GM12878 (cell line): Measurements from ENCODE around the gene STAG1. TPM values are rescaled to one million over a fixed set of nuclear protein-coding genes. Genes with fewer than 3 reads are reported as not detected.

ENCODE experiments used
- ATAC-seq: fragments of 200-7000 bp; cut with Tn5 transposase; 3 replicates; pipeline ENCODE4 v1.9.1; 2020; ENCODE audit warnings: mild to moderate bottlenecking, moderate library complexity
- BruUV-seq: library from RNA; stranded (reverse); fragments of 400-500 nt; replicated peaks from 2 replicates; lab custom pipeline; 2021; lab: Mats Ljungman, UMichigan
- CTCF ChIA-PET: fragments of 300-600 bp; sonication (Branson Sonifier 250); formaldehyde crosslinking; extraction: SDS; loops from one replicate; lab custom pipeline; 2021; ENCODE audit warnings: inconsistent platforms; lab: Yijun Ruan, JAX
- POLR2A ChIA-PET: fragments of 350-600 bp; formaldehyde crosslinking; extraction: SDS; loops from one replicate; lab custom pipeline; 2021; ENCODE audit warnings: inconsistent platforms; lab: Charles Lee
- RAD21 ChIA-PET: fragments of 300-600 bp; sonication (Branson Sonifier 250); formaldehyde crosslinking; loops from one replicate; lab custom pipeline; 2023; ENCODE audit warnings: antibody characterized with exemption; ENCODE audit not compliant: unreplicated experiment; lab: Charles Lee
- SMC1A ChIA-PET: fragments of 300-600 bp; sonication (Branson Sonifier 250); formaldehyde crosslinking; loops from one replicate; lab custom pipeline; 2023; ENCODE audit not compliant: unreplicated experiment, uncharacterized antibody; lab: Charles Lee
- DNase-seq: peaks from one replicate; pipeline ENCODE4 v3.0.0-alpha.2; 2011; ENCODE audit warnings: low read depth, low spot score
- FAIRE-seq: peaks from 3 replicates; lab custom pipeline; 2011; peaks lifted over from hg19 to GRCh38; lab: Jason Lieb, UNC
- H2AFZ ChIP-seq: 2 replicates; pipeline ENCODE4 v1.6.0; 2011; ENCODE audit warnings: low read depth, low read length, control low read depth; ENCODE audit not compliant: control insufficient read depth
- H3K27ac ChIP-seq: 2 replicates; pipeline ENCODE4 v1.5.1; 2011; ENCODE audit warnings: control low read depth; ENCODE audit not compliant: control insufficient read depth, insufficient read depth
- H3K27me3 ChIP-seq, 2 experiments: replicated peaks in 1 of 2; 2 replicates each; pipeline versions ENCODE4 v1.6.0 to v1.6.1; 2011; ENCODE audit warnings: low read length in 1 of 2; ENCODE audit not compliant: control insufficient read depth in 2 of 2, insufficient read depth in 2 of 2
- H3K36me3 ChIP-seq, 2 experiments: 2 replicates each; pipeline ENCODE4 v1.5.1; 2011; ENCODE audit warnings: low read length in 1 of 2; ENCODE audit not compliant: control insufficient read depth in 2 of 2, insufficient read depth in 2 of 2
- H3K4me1 ChIP-seq: 2 replicates; pipeline ENCODE4 v1.6.1; 2011; ENCODE audit warnings: mild to moderate bottlenecking, low read length, moderate library complexity, mixed read lengths; ENCODE audit not compliant: control insufficient read depth, insufficient read depth
- H3K4me2 ChIP-seq: 2 replicates; pipeline ENCODE4 v1.6.0; 2011; ENCODE audit warnings: control low read depth; ENCODE audit not compliant: control insufficient read depth, insufficient read depth
- H3K4me3 ChIP-seq: fragments of 200-600 bp; sonication (generic); 2 replicates; pipeline ENCODE4 v1.5.1; 2016
- H3K79me2 ChIP-seq: 2 replicates; pipeline ENCODE4 v1.6.0; 2011; ENCODE audit warnings: low read length; ENCODE audit not compliant: control insufficient read depth, insufficient read depth
- H3K9ac ChIP-seq: 2 replicates; pipeline ENCODE4 v1.8.0; 2011; ENCODE audit warnings: low read length, control low read depth, mixed read lengths; ENCODE audit not compliant: control insufficient read depth, insufficient read depth
- H3K9me3 ChIP-seq: replicated peaks from 3 replicates; pipeline ENCODE4 v1.5.1; 2011; ENCODE audit warnings: mild to moderate bottlenecking, low read length; ENCODE audit not compliant: control insufficient read depth, insufficient read depth
- H4K20me1 ChIP-seq: 2 replicates; pipeline ENCODE4 v1.6.0; 2011; ENCODE audit not compliant: control insufficient read depth, insufficient read depth
- HDAC6 ChIP-seq: fragments of 200-600 bp; sonication (generic); IDR thresholded peaks from one replicate; pipeline ENCODE4 v1.8.0; 2017; ENCODE audit warnings: antibody characterized with exemption; ENCODE audit not compliant: unreplicated experiment
- JUNB ChIP-seq: IDR thresholded peaks from 2 replicates; pipeline ENCODE4 v1.6.1; 2016; ENCODE audit warnings: antibody characterized with exemption, mild to moderate bottlenecking
- NFIC ChIP-seq: IDR thresholded peaks from 2 replicates; pipeline ENCODE4 v1.6.1; 2012; ENCODE audit warnings: low read depth, mild to moderate bottlenecking, inconsistent platforms, low read length, moderate library complexity
- NR2C1 ChIP-seq: fragments of 450-650 bp; IDR thresholded peaks from 2 replicates; pipeline ENCODE4 v1.6.1; 2017; ENCODE audit warnings: antibody characterized with exemption, mild to moderate bottlenecking, moderate library complexity
- TCF3 ChIP-seq: IDR thresholded peaks from 2 replicates; pipeline ENCODE4 v1.6.1; 2012; ENCODE audit warnings: low read depth, mild to moderate bottlenecking, low read length, borderline replicate concordance; ENCODE audit not compliant: insufficient read depth
- ZBTB40 ChIP-seq: fragments of 450-650 bp; IDR thresholded peaks from 2 replicates; pipeline ENCODE4 v1.6.1; 2016; ENCODE audit warnings: mild to moderate bottlenecking, moderate library complexity, borderline replicate concordance
- ZNF274 ChIP-seq: IDR thresholded peaks from one replicate; pipeline ENCODE4 v1.8.0; 2011; ENCODE audit not compliant: insufficient read length, insufficient read depth
- WGBS: methylation state at CpG from one replicate; pipeline ENCODE4 v1.1.6; 2016; ENCODE audit warnings: low lambda C conversion rate; ENCODE audit not compliant: insufficient replicate concordance, insufficient coverage; ENCODE audit errors: missing lambda C conversion rate; 5-methylcytosine and 5-hydroxymethylcytosine counted together
- in situ Hi-C: fragments of 300-500 bp; cut with MboI; formaldehyde crosslinking; loops from 9 replicates; pipeline ENCODE4 v1.14.3; 2018; ENCODE audit warnings: mixed read lengths
- intact Hi-C: fragments of 100-400 bp; cut with micrococcal nuclease; formaldehyde crosslinking; loops from one replicate; pipeline ENCODE4 v1.14.2; 2022; ENCODE audit not compliant: unreplicated experiment
- polyA plus RNA-seq, 11 experiments: library from polyadenylated mRNA; depleted of rRNA in 4 of 11; unstranded in 6 of 11; stranded (reverse) in 5 of 11; fragments of >200 nt; fragmentation: Nextera tagmentation in 4 of 11; fragmentation: Illumina TruSeq in 1 of 11; extraction: Ambion mirVana in 4 of 11; extraction: Trizol in 1 of 11; gene quantifications; 1 replicate in 1 of 11; 2 replicates in 10 of 11; pipeline versions ENCODE4 v1.2.1 to v1.2.3, GENCODE V29; 2011 to 2016; ENCODE audit warnings: inconsistent platforms in 2 of 11, missing spikeins in 2 of 11, low read depth in 1 of 11
- total RNA-seq, 4 experiments: library from RNA; depleted of rRNA in 3 of 4; stranded (reverse); fragments of >200 nt in 3 of 4; fragmentation: Illumina TruSeq in 1 of 4; extraction: Trizol in 1 of 4; gene quantifications; 2 replicates each; pipeline versions ENCODE4 v1.2.1 to v1.2.3, GENCODE V29; 2013 to 2021

STAG1 gene
- total and polyA plus RNA-seq, 10 of the 15 experiments (the other 5 are each of a cell fraction or from before 2014, with no cell fraction given) = 4.4 to 30.1 (median 20.2) TPM

- BruUV-seq = no TSS peak
- H3K36me3 ChIP-seq = no peaks in the 10 kb centered on the region
- ChIA-PET SMC1A (no interaction called here), RAD21 (no interaction called here), CTCF (no interaction called here), POLR2A (interaction anchor here (0.5 to 0.6 kb wide), 2 partner anchors 92 to 241 kb away, joined by 5 to 8 read pairs; no protein-coding TSS in a partner anchor)
- TF ChIP-seq ZBTB40 = no peak
- no peak for TF ChIP-seq HDAC6
- TF ChIP-seq JUNB = no peak
- TF ChIP-seq ZNF274 = no peak
- no peak for TF ChIP-seq NFIC
- TF ChIP-seq NR2C1 = no peak
- no peak for TF ChIP-seq TCF3
- H3K4me1 ChIP-seq = no peaks in the 10 kb centered on the region
- no peak overlapping the region for H3K9ac ChIP-seq
- H3K79me2 ChIP-seq = peaks cover 13% of the 10 kb centered on the region
- H3K27ac ChIP-seq = no peak overlapping the region
- no peaks in the 10 kb centered on the region for H4K20me1 ChIP-seq
- H3K9me3 ChIP-seq = peaks cover 11% of the 10 kb centered on the region
- H3K4me2 ChIP-seq = no peak overlapping the region
- H3K27me3 ChIP-seq = no peaks in the 10 kb centered on the region
- in situ Hi-C loops = no loop called here
- ATAC-seq (no peak), FAIRE-seq (no peak), DNase-seq (no peak)
- H2AFZ ChIP-seq = no peak overlapping the region
- intact Hi-C loops = no loop called here
- 100% methylated on average over 3 of the region's 3 CpGs for WGBS
- H3K4me3 ChIP-seq = no peak overlapping the region
Measured at GRCh38 chr3:136690599-136690998, 61.6 kb downstream of the STAG1 start.
